Peyer's patch (tissue), 4 donors: Measurements from ENCODE around the gene APLP1. TPM values are rescaled to one million over a fixed set of nuclear protein-coding genes. Genes with fewer than 3 reads are reported as not detected.

Experiments
- DNase-seq, 3 donors: peaks; one replicate each; pipeline ENCODE4 v3.0.0-alpha.2; 2017 to 2019
- H3K27ac ChIP-seq, 4 donors: fragments of 200-600 bp; sonication (generic); one replicate each; pipeline ENCODE4 v1.5.1; 2016 to 2019
- H3K27me3 ChIP-seq, 2 donors: fragments of 200-600 bp; sonication (generic); one replicate each; pipeline ENCODE4 v1.5.1; 2019
- H3K36me3 ChIP-seq, 3 donors: fragments of 200-600 bp; sonication (generic); one replicate each; pipeline ENCODE4 v1.5.1; 2016 to 2019
- H3K4me1 ChIP-seq, 4 donors: fragments of 200-600 bp; sonication (generic); one replicate each; pipeline ENCODE4 v1.5.1; 2016 to 2019
- H3K4me3 ChIP-seq, 4 donors: fragments of 200-600 bp; sonication (generic); 1 replicate in 3 of 4; 2 replicates in 1 of 4; pipeline ENCODE4 v1.5.1; 2016 to 2019; ENCODE audit warnings: mild to moderate bottlenecking in 1 of 4
- H3K9me3 ChIP-seq, 4 donors: fragments of 200-600 bp; sonication (generic); one replicate each; pipeline ENCODE4 v1.5.1; 2016 to 2019; ENCODE audit warnings: mild to moderate bottlenecking in 1 of 4
- POLR2A ChIP-seq, 2 donors: fragments of 450-650 bp; IDR thresholded peaks; one replicate each; pipeline ENCODE4 v1.5.1; 2017; ENCODE audit warnings: antibody characterized with exemption in 2 of 2, mild to moderate bottlenecking in 2 of 2, moderate library complexity in 2 of 2
- total RNA-seq, 4 donors: library from RNA; depleted of rRNA; stranded (reverse); fragments of >200 nt; gene quantifications; one replicate each; pipeline ENCODE4 v1.1.0, GENCODE V29; 2016
- TF ChIP-seq, protein P1 (sequence below), 6 experiments: fragments of 450-650 bp in 4 of 6; fragments of 200-600 bp in 2 of 6; sonication (generic) in 1 of 6; IDR thresholded peaks; one replicate each; pipeline ENCODE4 v1.5.1; 2017 to 2019; ENCODE audit warnings: antibody characterized with exemption in 6 of 6, mild to moderate bottlenecking in 3 of 6, moderate library complexity in 1 of 6

Gene APLP1
- total RNA-seq, 4 donors from 2014 or later: 0.53 to 8.3 (median 1.7) TPM

DNA sequence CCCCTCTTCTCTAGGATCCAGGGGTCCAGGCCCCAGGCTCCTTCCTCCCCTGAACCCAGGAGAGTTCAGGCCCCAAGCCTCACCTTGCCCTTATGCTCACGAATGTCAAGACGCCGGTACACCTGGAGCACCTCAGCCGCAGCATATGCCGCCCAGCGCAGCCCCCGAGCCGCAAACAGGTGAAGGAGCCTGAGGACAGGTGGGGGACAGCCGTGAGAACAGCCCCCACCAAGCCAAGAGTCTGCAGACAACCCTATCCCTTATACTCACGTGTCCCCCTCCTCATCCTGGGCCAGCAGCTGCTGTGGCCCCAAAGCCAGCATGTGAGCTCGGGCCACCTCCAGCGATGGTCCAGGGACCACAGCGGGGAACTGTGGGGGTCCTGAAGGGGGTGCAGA is 28.3 kb downstream of the APLP1 start:
- peaks cover 0 to 53% (median 0%) of the 10 kb centered on the region in 3 donors for H3K36me3 ChIP-seq
- H3K27me3 ChIP-seq: no peaks in the 10 kb centered on the region
- DNase-seq: no peak
- H3K4me1 ChIP-seq: peaks cover 0 to 15% (median 7%) of the 10 kb centered on the region in 4 donors
- no peak overlapping the region for H3K4me3 ChIP-seq
- no peak for TF ChIP-seq POLR2A (IDR thresholded peaks at IDR 0.05)
- TF ChIP-seq, protein P1, sequence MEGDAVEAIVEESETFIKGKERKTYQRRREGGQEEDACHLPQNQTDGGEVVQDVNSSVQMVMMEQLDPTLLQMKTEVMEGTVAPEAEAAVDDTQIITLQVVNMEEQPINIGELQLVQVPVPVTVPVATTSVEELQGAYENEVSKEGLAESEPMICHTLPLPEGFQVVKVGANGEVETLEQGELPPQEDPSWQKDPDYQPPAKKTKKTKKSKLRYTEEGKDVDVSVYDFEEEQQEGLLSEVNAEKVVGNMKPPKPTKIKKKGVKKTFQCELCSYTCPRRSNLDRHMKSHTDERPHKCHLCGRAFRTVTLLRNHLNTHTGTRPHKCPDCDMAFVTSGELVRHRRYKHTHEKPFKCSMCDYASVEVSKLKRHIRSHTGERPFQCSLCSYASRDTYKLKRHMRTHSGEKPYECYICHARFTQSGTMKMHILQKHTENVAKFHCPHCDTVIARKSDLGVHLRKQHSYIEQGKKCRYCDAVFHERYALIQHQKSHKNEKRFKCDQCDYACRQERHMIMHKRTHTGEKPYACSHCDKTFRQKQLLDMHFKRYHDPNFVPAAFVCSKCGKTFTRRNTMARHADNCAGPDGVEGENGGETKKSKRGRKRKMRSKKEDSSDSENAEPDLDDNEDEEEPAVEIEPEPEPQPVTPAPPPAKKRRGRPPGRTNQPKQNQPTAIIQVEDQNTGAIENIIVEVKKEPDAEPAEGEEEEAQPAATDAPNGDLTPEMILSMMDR (IDR thresholded peaks at IDR 0.05): no peak
- no peaks in the 10 kb centered on the region for H3K9me3 ChIP-seq
- H3K27ac ChIP-seq: no peak overlapping the region

DNA sequence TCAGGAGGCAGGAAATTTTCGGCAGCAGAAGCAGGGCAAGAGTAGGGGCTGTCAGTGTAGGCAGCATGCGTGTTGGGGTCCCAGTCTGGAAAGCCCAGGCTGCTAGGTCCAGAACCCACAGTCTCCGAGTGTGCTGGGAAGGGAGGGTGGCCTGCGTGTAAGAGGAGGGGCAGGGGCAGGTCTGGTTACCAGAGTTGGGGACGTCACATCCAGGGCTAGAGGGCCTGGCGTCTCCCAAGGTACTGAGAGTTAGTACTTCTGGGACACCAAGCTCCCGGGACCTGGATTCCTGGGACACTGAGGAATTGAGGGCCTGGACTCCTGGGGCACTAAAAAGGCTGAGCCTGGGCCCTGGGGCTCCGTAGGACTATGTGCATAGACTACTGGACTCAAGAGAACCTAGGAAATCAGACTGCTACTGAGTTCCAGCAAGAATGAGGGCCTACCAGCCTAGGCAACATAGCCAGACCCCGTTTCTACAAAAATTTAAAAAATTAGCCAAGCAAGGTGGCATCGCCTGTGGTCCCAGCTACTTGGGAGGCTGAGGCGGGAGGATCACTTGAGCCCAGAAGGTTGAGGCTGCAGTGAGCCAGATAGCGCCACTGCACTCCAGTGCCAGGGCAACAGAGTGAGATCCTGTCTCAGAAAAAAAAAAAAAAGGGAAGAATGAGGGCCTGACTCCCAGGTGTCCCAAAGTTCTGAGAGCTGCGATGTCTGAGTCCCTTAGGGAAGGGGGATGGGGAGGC is 29.5 kb downstream of the APLP1 start:
- Histone ChIP-seq H3K36me3 (peaks cover 0 to 41% (median 0%) of the 10 kb centered on the region in 3 donors), H3K27ac (peak overlapping the region in 3 of 4 donors; percentile 92 to 96 (median 95)), H3K27me3 (no peaks in the 10 kb centered on the region), H3K4me3 (peak overlapping the region; percentile 66 to 94 (median 88)), H3K9me3 (no peaks in the 10 kb centered on the region), H3K4me1 (peaks cover 0 to 19% (median 12%) of the 10 kb centered on the region in 4 donors)
- no peak for DNase-seq
- TF ChIP-seq POLR2A (IDR thresholded peaks at IDR 0.05): no peak
- TF ChIP-seq, protein P1 (IDR thresholded peaks at IDR 0.05): no peak

DNA sequence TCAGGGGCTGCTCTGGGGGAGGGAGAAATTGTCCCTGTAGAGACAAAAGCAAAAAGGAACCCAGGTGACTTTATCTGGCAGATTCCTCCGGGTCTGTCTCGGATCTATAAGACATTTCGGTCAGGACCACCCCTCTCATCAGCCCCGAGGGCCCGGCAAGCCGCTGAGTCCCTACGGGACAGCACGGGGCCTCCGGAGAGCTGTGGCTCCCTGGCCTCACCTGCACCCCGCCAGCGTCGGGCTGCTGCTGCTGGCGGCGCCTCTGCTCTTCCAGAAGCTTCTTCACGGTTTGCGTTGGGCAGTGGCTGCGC is 30.1 kb downstream of the APLP1 start:
- peaks cover 0 to 35% (median 0%) of the 10 kb centered on the region in 3 donors for H3K36me3 ChIP-seq
- peak overlapping the region; percentile 66 to 94 (median 88) for H3K4me3 ChIP-seq
- no peaks in the 10 kb centered on the region for H3K27me3 ChIP-seq
- H3K4me1 ChIP-seq: peaks cover 0 to 24% (median 15%) of the 10 kb centered on the region in 4 donors
- TF ChIP-seq, protein P1 (IDR thresholded peaks at IDR 0.05): no peak
- no peak for TF ChIP-seq POLR2A (IDR thresholded peaks at IDR 0.05)
- no peak for DNase-seq
- H3K9me3 ChIP-seq: no peaks in the 10 kb centered on the region
- H3K27ac ChIP-seq: peak overlapping the region; percentile 92 to 96 (median 94)

DNA sequence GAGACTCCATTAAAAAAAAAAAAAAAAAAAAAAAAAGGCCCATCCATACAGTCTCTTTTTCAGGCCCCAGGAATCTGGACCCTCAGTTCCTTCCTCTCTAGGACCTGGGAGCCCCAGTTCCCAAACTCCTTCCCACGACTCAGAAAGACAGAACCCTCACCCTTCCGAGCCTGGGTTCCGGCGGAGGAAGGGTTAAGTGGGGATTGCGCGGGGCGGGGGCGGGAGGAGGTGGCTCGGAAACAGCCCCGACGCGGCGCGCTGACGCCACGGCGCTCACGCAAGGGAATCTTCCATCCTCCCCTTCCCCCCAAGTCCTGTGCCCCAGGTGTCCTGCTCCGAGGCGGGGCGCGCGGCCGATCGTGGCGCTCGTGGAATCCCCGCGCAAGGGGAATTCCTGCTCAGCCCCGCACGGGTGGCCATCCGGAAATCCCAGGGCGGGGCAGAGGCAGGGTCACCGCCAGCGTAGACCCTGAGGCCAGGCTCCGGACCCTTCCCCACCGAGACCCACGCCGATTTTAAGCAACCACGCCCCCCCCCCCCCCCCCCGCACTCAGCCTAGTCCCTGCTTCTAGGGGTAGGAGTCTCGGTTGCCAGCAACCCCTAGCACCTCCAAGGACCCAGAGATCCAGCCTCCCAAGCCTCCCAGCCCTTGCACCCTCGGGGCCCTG is 31.3 kb downstream of the APLP1 start:
- Histone ChIP-seq H3K9me3 (no peaks in the 10 kb centered on the region), H3K27me3 (no peaks in the 10 kb centered on the region), H3K27ac (peak overlapping the region; percentile 92 to 96 (median 94)), H3K4me3 (peak overlapping the region; percentile 66 to 94 (median 88)), H3K4me1 (peaks cover 0 to 31% (median 15%) of the 10 kb centered on the region in 4 donors), H3K36me3 (peaks cover 0 to 24% (median 0%) of the 10 kb centered on the region in 3 donors)
- peak; percentile 89 to 96 (median 90) for DNase-seq
- TF ChIP-seq, protein P1 (IDR thresholded peaks at IDR 0.05): no peak
- TF ChIP-seq POLR2A (IDR thresholded peaks at IDR 0.05): peak in 1 of 2 donors; percentile 54

DNA sequence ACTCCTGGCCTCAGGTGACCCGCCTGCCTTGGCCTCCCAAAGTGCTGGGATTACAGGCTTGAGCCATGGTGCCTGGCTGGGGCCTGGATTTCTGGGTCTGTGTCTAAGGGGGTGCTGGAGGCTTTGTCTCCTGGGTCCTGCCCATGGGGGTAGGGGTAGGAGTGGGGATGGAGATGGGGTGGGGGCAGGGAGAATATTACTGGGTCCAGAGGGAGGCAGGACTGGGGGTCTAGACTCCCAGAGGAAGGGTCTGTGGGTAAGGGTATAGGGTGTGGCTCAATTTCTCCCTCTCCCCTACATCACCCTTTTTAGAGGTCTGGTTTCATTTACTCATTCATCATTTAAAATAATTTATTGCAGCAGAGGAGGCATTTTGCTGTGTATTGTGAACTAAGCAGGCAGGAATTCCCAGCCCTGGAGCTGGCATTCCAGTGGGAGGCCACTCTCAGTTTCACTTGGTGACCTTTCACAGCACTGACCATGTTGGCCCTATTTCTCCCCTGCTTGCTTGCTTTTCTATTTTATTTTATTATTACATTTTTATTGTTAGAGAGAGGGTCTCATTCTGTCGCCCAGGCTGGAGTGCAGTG is 32.8 kb downstream of the APLP1 start:
- TF ChIP-seq, protein P1 (IDR thresholded peaks at IDR 0.05): no peak
- no peak for TF ChIP-seq POLR2A (IDR thresholded peaks at IDR 0.05)
- Histone ChIP-seq H3K36me3 (peaks cover 0 to 9% (median 0%) of the 10 kb centered on the region in 3 donors), H3K9me3 (no peaks in the 10 kb centered on the region), H3K4me1 (peaks cover 0 to 31% (median 16%) of the 10 kb centered on the region in 4 donors), H3K4me3 (peak overlapping the region in 3 of 4 donors; percentile 66 to 91 (median 85)), H3K27ac (peak overlapping the region; percentile 67 to 96 (median 94)), H3K27me3 (no peaks in the 10 kb centered on the region)
- DNase-seq: no peak
